Breast epithelium (tissue), 4 donors: Measurements from ENCODE around the gene SETD3. TPM values are rescaled to one million over a fixed set of nuclear protein-coding genes. Genes with fewer than 3 reads are reported as not detected.

Experiments
- DNase-seq, 2 donors: peaks; one replicate each; pipeline ENCODE4 v3.0.0-alpha.2; 2019; ENCODE audit warnings: low spot score in 2 of 2
- H3K27ac ChIP-seq, 2 donors: fragments of 200-600 bp; sonication (generic) in 1 of 2; one replicate each; pipeline ENCODE4 v1.5.1; 2016 to 2019; ENCODE audit warnings: mild to moderate bottlenecking in 1 of 2
- H3K27me3 ChIP-seq, 2 donors: fragments of 200-600 bp; sonication (generic) in 1 of 2; one replicate each; pipeline versions ENCODE4 v1.5.1 to v1.6.0; 2017 to 2019; ENCODE audit warnings: control low read depth in 1 of 2, mild to moderate bottlenecking in 1 of 2
- H3K36me3 ChIP-seq: fragments of 200-600 bp; one replicate; pipeline ENCODE4 v1.5.1; 2019
- H3K4me1 ChIP-seq, 2 donors: fragments of 200-600 bp; sonication (generic); one replicate each; pipeline ENCODE4 v1.5.1; 2016 to 2019; ENCODE audit warnings: control low read depth in 1 of 2
- H3K4me3 ChIP-seq, 3 donors: fragments of 200-600 bp; sonication (generic); 1 replicate in 2 of 3; 2 replicates in 1 of 3; pipeline ENCODE4 v1.5.1; 2016 to 2019; ENCODE audit warnings: mild to moderate bottlenecking in 3 of 3, moderate library complexity in 2 of 3
- H3K9me3 ChIP-seq, 2 donors: fragments of 200-600 bp; sonication (generic) in 1 of 2; one replicate each; pipeline ENCODE4 v1.5.1; 2016 to 2019; ENCODE audit warnings: control low read depth in 1 of 2
- CTCF ChIP-seq, 3 donors: fragments of 450-650 bp; IDR thresholded peaks; one replicate each; pipeline ENCODE4 v1.5.1; 2016 to 2017; ENCODE audit warnings: antibody characterized with exemption in 3 of 3, mild to moderate bottlenecking in 3 of 3, moderate library complexity in 3 of 3
- POLR2A ChIP-seq: fragments of 450-650 bp; IDR thresholded peaks from one replicate; pipeline ENCODE4 v1.6.1; 2016; ENCODE audit warnings: antibody characterized with exemption, mild to moderate bottlenecking, moderate library complexity
- POLR2AphosphoS5 ChIP-seq, 3 donors: sonication (generic); formaldehyde crosslinking; IDR thresholded peaks; one replicate each; pipeline ENCODE4 v1.6.1; 2017; ENCODE audit warnings: antibody characterized with exemption in 3 of 3
- intact Hi-C: fragments of 100-400 bp; cut with DNase I; formaldehyde crosslinking; loops from one replicate; pipeline ENCODE4 v1.15.1; 2023; ENCODE audit warnings: low total_unique reads
- total RNA-seq, 3 donors: library from RNA; depleted of rRNA; stranded (reverse); fragments of >200 nt; gene quantifications; one replicate each; pipeline ENCODE4 v1.1.0, GENCODE V29; 2016

SETD3 gene
- total RNA-seq, 3 donors from 2014 or later, result 79.0 to 101 (median 89.9) TPM

- no peaks in the 10 kb centered on the region for H3K9me3 ChIP-seq
- no peak for DNase-seq
- H3K36me3 ChIP-seq, result no peaks in the 10 kb centered on the region
- H3K27me3 ChIP-seq, result no peaks in the 10 kb centered on the region
- no peak overlapping the region for H3K4me3 ChIP-seq
- H3K4me1 ChIP-seq, result no peaks in the 10 kb centered on the region
- H3K27ac ChIP-seq, result no peak overlapping the region
- TF ChIP-seq CTCF (IDR thresholded peaks at IDR 0.05) (no peak), POLR2AphosphoS5 (IDR thresholded peaks at IDR 0.05) (no peak), POLR2A (no peak)
- intact Hi-C loops, result no loop called here
Observed at GRCh38 chr14:99359906-99360305, 120.8 kb downstream of the SETD3 start.

GRCh38 chr14:99357916-99358390, 122.7 kb downstream of the SETD3 start:
- DNase-seq, result no peak
- intact Hi-C loops, result no loop called here
- no peak for TF ChIP-seq POLR2A
- H3K27ac ChIP-seq, result no peak overlapping the region
- no peak overlapping the region for H3K4me3 ChIP-seq
- no peaks in the 10 kb centered on the region for H3K9me3 ChIP-seq
- no peaks in the 10 kb centered on the region for H3K36me3 ChIP-seq
- H3K27me3 ChIP-seq, result no peaks in the 10 kb centered on the region
- H3K4me1 ChIP-seq, result no peaks in the 10 kb centered on the region

- Histone ChIP-seq H3K4me3 (no peak overlapping the region), H3K9me3 (no peaks in the 10 kb centered on the region), H3K27ac (no peak overlapping the region), H3K36me3 (no peaks in the 10 kb centered on the region), H3K4me1 (no peaks in the 10 kb centered on the region), H3K27me3 (no peaks in the 10 kb centered on the region)
- DNase-seq, result no peak
- intact Hi-C loops, result no loop called here
- no peak for TF ChIP-seq POLR2A
- no peak for TF ChIP-seq CTCF (IDR thresholded peaks at IDR 0.05)
- TF ChIP-seq POLR2AphosphoS5 (IDR thresholded peaks at IDR 0.05), result no peak
Observed at GRCh38 chr14:99357151-99357915, 123.3 kb downstream of the SETD3 start.

GRCh38 chr14:99356031-99356608, 124.5 kb downstream of the SETD3 start:
- peak in 1 of 2 donors; percentile 12 for DNase-seq
- H3K27me3 ChIP-seq, result no peaks in the 10 kb centered on the region
- H3K4me3 ChIP-seq, result no peak overlapping the region
- H3K9me3 ChIP-seq, result no peaks in the 10 kb centered on the region
- intact Hi-C loops, result no loop called here
- no peaks in the 10 kb centered on the region for H3K4me1 ChIP-seq
- TF ChIP-seq CTCF (IDR thresholded peaks at IDR 0.05), result no peak
- no peak for TF ChIP-seq POLR2AphosphoS5 (IDR thresholded peaks at IDR 0.05)
- no peak for TF ChIP-seq POLR2A
- H3K27ac ChIP-seq, result no peak overlapping the region
- no peaks in the 10 kb centered on the region for H3K36me3 ChIP-seq

- Histone ChIP-seq H3K27me3 (no peaks in the 10 kb centered on the region), H3K4me3 (no peak overlapping the region), H3K27ac (no peak overlapping the region), H3K9me3 (no peaks in the 10 kb centered on the region), H3K4me1 (no peaks in the 10 kb centered on the region), H3K36me3 (no peaks in the 10 kb centered on the region)
- peak in 1 of 2 donors; percentile 11 for DNase-seq
- no peak for TF ChIP-seq POLR2AphosphoS5 (IDR thresholded peaks at IDR 0.05)
- intact Hi-C loops, result no loop called here
Observed at GRCh38 chr14:99354166-99354875, 126.3 kb downstream of the SETD3 start.
